T-helper 2 cell treated with Interferon-gamma antibody and Interleukin-4, amounts not matched to agents 100 ng/mL and 5 ng/mL, for 36 hours (primary cell): ENCODE data around the gene CTNNBL1. TPM values are rescaled to one million over a fixed set of nuclear protein-coding genes. Genes with fewer than 3 reads are reported as not detected.

Experiments
- intact Hi-C: fragments of 100-400 bp; cut with micrococcal nuclease; formaldehyde crosslinking; loops from one replicate; pipeline ENCODE4 v1.15.1; 2023
- total RNA-seq: library from RNA; stranded (reverse); gene quantifications from 2 replicates; pipeline ENCODE4 v1.2.3, GENCODE V29; 2022

The CTNNBL1 gene
- total RNA-seq, 1 donor from 2014 or later = 74.4 TPM

GRCh38 chr20:37775200-37775599 is 81.4 kb downstream of the CTNNBL1 start:
- intact Hi-C loops = no loop called here

- intact Hi-C loops = no loop called here
Observed at GRCh38 chr20:37776049-37776448, 82.2 kb downstream of the CTNNBL1 start.

- intact Hi-C loops = no loop called here
Observed at GRCh38 chr20:37776526-37776925, 82.7 kb downstream of the CTNNBL1 start.

- intact Hi-C loops = no loop called here
Observed at GRCh38 chr20:37777012-37777950, 83.5 kb downstream of the CTNNBL1 start.

- intact Hi-C loops = no loop called here
Observed at GRCh38 chr20:37777988-37778659, 84.3 kb downstream of the CTNNBL1 start.

GRCh38 chr20:37781626-37782025 is 87.8 kb downstream of the CTNNBL1 start:
- intact Hi-C loops = no loop called here

GRCh38 chr20:37786043-37786442 is 92.2 kb downstream of the CTNNBL1 start:
- intact Hi-C loops = no loop called here

- intact Hi-C loops = no loop called here
Observed at GRCh38 chr20:37789408-37789807, 95.6 kb downstream of the CTNNBL1 start.

GRCh38 chr20:37790900-37791299 is 97.1 kb downstream of the CTNNBL1 start:
- intact Hi-C loops = no loop called here

GRCh38 chr20:37796121-37796520 is 102.3 kb downstream of the CTNNBL1 start:
- intact Hi-C loops = no loop called here

GRCh38 chr20:37796733-37797132 is 102.9 kb downstream of the CTNNBL1 start:
- intact Hi-C loops = no loop called here

GRCh38 chr20:37797669-37798175 is 103.9 kb downstream of the CTNNBL1 start:
- intact Hi-C loops = no loop called here

GRCh38 chr20:37798312-37798711 is 104.5 kb downstream of the CTNNBL1 start:
- intact Hi-C loops = no loop called here

GRCh38 chr20:37800618-37801017 is 106.8 kb downstream of the CTNNBL1 start:
- intact Hi-C loops = no loop called here

GRCh38 chr20:37801921-37802320 is 108.1 kb downstream of the CTNNBL1 start:
- intact Hi-C loops = no loop called here

GRCh38 chr20:37803438-37804307 is 109.8 kb downstream of the CTNNBL1 start:
- intact Hi-C loops = no loop called here

- intact Hi-C loops = no loop called here
Observed at GRCh38 chr20:37804584-37805566, 111.0 kb downstream of the CTNNBL1 start.

- intact Hi-C loops = no loop called here
Observed at GRCh38 chr20:37807471-37808232, 113.8 kb downstream of the CTNNBL1 start.
